CD4-positive, alpha-beta memory T cell (primary cell): Measurements from ENCODE around the gene ACAD8. TPM values are rescaled to one million over a fixed set of nuclear protein-coding genes. Genes with fewer than 3 reads are reported as not detected.

Source experiments
- CTCF ChIA-PET: fragments of 350-600 bp; sonication (Branson Sonifier 250); formaldehyde crosslinking; loops from one replicate; lab custom pipeline; 2021; ENCODE audit warnings: inconsistent platforms; ENCODE audit not compliant: partially characterized antibody; lab: Charles Lee
- POLR2A ChIA-PET: fragments of 350-600 bp; sonication (Branson Sonifier 250); formaldehyde crosslinking; loops from one replicate; lab custom pipeline; 2021; ENCODE audit not compliant: partially characterized antibody; lab: Charles Lee
- DNase-seq, 5 donors: peaks; one replicate each; pipeline versions ENCODE4 v3.0.0 to v3.0.0-alpha.2; 2020 to 2022; ENCODE audit warnings: mixed read lengths in 1 of 5
- H3K27ac ChIP-seq: one replicate; pipeline ENCODE4 v1.7.0; 2013; ENCODE audit warnings: low read depth, low read length
- H3K27me3 ChIP-seq: 2 replicates; pipeline ENCODE4 v1.7.0; 2013; ENCODE audit warnings: mild to moderate bottlenecking, low read length, moderate library complexity; ENCODE audit not compliant: insufficient read depth
- H3K36me3 ChIP-seq: 2 replicates; pipeline ENCODE4 v1.7.0; 2013; ENCODE audit warnings: mild to moderate bottlenecking, low read length, moderate library complexity; ENCODE audit not compliant: insufficient read depth
- H3K4me1 ChIP-seq: 2 replicates; pipeline ENCODE4 v1.7.0; 2013; ENCODE audit warnings: mild to moderate bottlenecking, low read length, moderate library complexity; ENCODE audit not compliant: insufficient read depth
- H3K4me3 ChIP-seq, 2 donors: one replicate each; pipeline ENCODE4 v1.7.0; 2013; ENCODE audit warnings: low read length in 2 of 2, mild to moderate bottlenecking in 1 of 2
- H3K9me3 ChIP-seq, 2 donors: one replicate each; pipeline ENCODE4 v1.7.0; 2013; ENCODE audit warnings: low read length in 2 of 2, control low read depth in 1 of 2; ENCODE audit not compliant: control insufficient read depth in 1 of 2
- H3K27ac Mint-ChIP-seq, 7 donors: one replicate each; pipeline ENCODE4 v1.8.0; 2020 to 2021; ENCODE audit warnings: mixed read lengths in 7 of 7, mild to moderate bottlenecking in 6 of 7, inconsistent platforms in 3 of 7, moderate library complexity in 3 of 7
- H3K27me3 Mint-ChIP-seq, 2 donors: one replicate each; pipeline ENCODE4 v1.8.0; 2020 to 2021; ENCODE audit warnings: mixed read lengths in 2 of 2
- H3K36me3 Mint-ChIP-seq, 2 donors: one replicate each; pipeline ENCODE4 v1.8.0; 2020 to 2021; ENCODE audit warnings: mixed read lengths in 2 of 2, inconsistent platforms in 1 of 2, mild to moderate bottlenecking in 1 of 2
- H3K4me1 Mint-ChIP-seq, 4 donors: one replicate each; pipeline ENCODE4 v1.8.0; 2020 to 2021; ENCODE audit warnings: mixed read lengths in 4 of 4, mild to moderate bottlenecking in 1 of 4
- H3K4me3 Mint-ChIP-seq, 8 donors: one replicate each; pipeline ENCODE4 v1.8.0; 2020 to 2021; ENCODE audit warnings: mixed read lengths in 8 of 8, mild to moderate bottlenecking in 7 of 8, moderate library complexity in 6 of 8, inconsistent platforms in 3 of 8
- H3K9me3 Mint-ChIP-seq, 8 donors: one replicate each; pipeline ENCODE4 v1.8.0; 2020 to 2021; ENCODE audit warnings: mixed read lengths in 8 of 8, mild to moderate bottlenecking in 5 of 8, inconsistent platforms in 3 of 8, moderate library complexity in 1 of 8
- intact Hi-C: fragments of 100-400 bp; cut with micrococcal nuclease; formaldehyde crosslinking; loops from one replicate; pipeline ENCODE4 v1.15.1; 2023
- polyA plus RNA-seq, 2 donors: library from polyadenylated mRNA; unstranded; fragments of 300-500 nt; fragmentation: Illumina TruSeq; gene quantifications; one replicate each; pipeline ENCODE4 v1.2.3, GENCODE V29; 2021
- total RNA-seq, 2 experiments: library from RNA; stranded (reverse); gene quantifications; one replicate each; pipeline ENCODE4 v1.2.3, GENCODE V29; 2021

Gene ACAD8
- total and polyA plus RNA-seq, 4 experiments from 2014 or later: 17.8 to 38.6 (median 29.6) TPM

- H3K4me3 Mint-ChIP-seq: peak overlapping the region; percentile 82 to 97 (median 96)
- ChIA-PET POLR2A (interaction anchor here (0.7 to 4.2 kb wide), 12 partner anchors 11 to 189 kb away, joined by 3 to 92 read pairs (median 9); partner anchors contain the start of genes ACAD8, GLB1L2, GLB1L3 and JAM3), CTCF (interaction anchor here (1.4 to 5.0 kb wide), 6 partner anchors 16 to 53 kb away, joined by 5 to 38 read pairs (median 8); partner anchors contain the start of gene GLB1L3)
- Histone ChIP-seq H3K9me3 (no peaks in the 10 kb centered on the region), H3K27ac (peak overlapping the region; percentile 95), H3K36me3 (peaks cover 6% of the 10 kb centered on the region), H3K27me3 (no peaks in the 10 kb centered on the region), H3K4me3 (peak overlapping the region; percentile 83 to 100), H3K4me1 (peaks cover 45% of the 10 kb centered on the region)
- peaks cover 45 to 67% (median 49%) of the 10 kb centered on the region in 4 donors for H3K4me1 Mint-ChIP-seq
- no peak for DNase-seq
- H3K9me3 Mint-ChIP-seq: peaks cover 0 to 3% (median 0%) of the 10 kb centered on the region in 8 donors
- H3K27ac Mint-ChIP-seq: peak overlapping the region; percentile 66 to 99 (median 84)
- no peaks in the 10 kb centered on the region for H3K27me3 Mint-ChIP-seq
- H3K36me3 Mint-ChIP-seq: peaks cover 19 to 42% of the 10 kb centered on the region in 2 donors
- intact Hi-C loops: no loop called here
Observed at GRCh38 chr11:134223121-134223520, 30.2 kb upstream of the ACAD8 start.

GRCh38 chr11:134223836-134224709 lies 29.3 kb upstream of the ACAD8 start, which contains the start of the genes NCAPD3 and VPS26B:
TSS of gene NCAPD3 (minus strand) at chr11:134223967. CDS start at chr11:134223926, 41 bp downstream.
TSS of gene VPS26B (plus strand) at chr11:134224671. CDS start at chr11:134225123, 452 bp downstream.
- DNase-seq: peak; percentile 95 to 96 (median 95)
- ChIA-PET CTCF (interaction anchor here (0.7 to 5.0 kb wide), 11 partner anchors 10 to 142 kb away, joined by 3 to 38 read pairs (median 5); partner anchors contain the start of gene GLB1L3), POLR2A (interaction anchor here (0.7 to 4.2 kb wide), 23 partner anchors 9 to 279 kb away, joined by 3 to 92 read pairs (median 6); partner anchors contain the start of genes ACAD8, GLB1L2, GLB1L3 and IGSF9B)
- Histone ChIP-seq H3K36me3 (peaks cover 3% of the 10 kb centered on the region), H3K4me1 (peaks cover 53% of the 10 kb centered on the region), H3K4me3 (peak within 1 kb of the TSS; percentile 83 to 100), H3K9me3 (no peaks in the 10 kb centered on the region), H3K27me3 (no peaks in the 10 kb centered on the region), H3K27ac (peak within 1 kb of the TSS; percentile 95)
- intact Hi-C loops: loop anchor here (1.0 to 2.0 kb wide), 6 partner anchors 17 to 267 kb away; partner anchors contain the start of genes ACAD8, GLB1L2, GLB1L3 and THYN1
- H3K4me3 Mint-ChIP-seq: peak within 1 kb of the TSS; percentile 93 to 98 (median 96)
- H3K27me3 Mint-ChIP-seq: no peaks in the 10 kb centered on the region
- H3K9me3 Mint-ChIP-seq: peaks cover 0 to 3% (median 0%) of the 10 kb centered on the region in 8 donors
- H3K4me1 Mint-ChIP-seq: peaks cover 42 to 69% (median 52%) of the 10 kb centered on the region in 4 donors
- H3K27ac Mint-ChIP-seq: peak within 1 kb of the TSS; percentile 98 to 99 (median 99)
- peaks cover 9 to 33% of the 10 kb centered on the region in 2 donors for H3K36me3 Mint-ChIP-seq

GRCh38 chr11:134224710-134225664 lies 28.4 kb upstream of the ACAD8 start:
- ChIA-PET POLR2A (interaction anchor here (0.9 to 4.2 kb wide), 23 partner anchors 9 to 280 kb away, joined by 3 to 92 read pairs (median 7); partner anchors contain the start of genes ACAD8, GLB1L2, GLB1L3 and IGSF9B), CTCF (interaction anchor here (0.7 to 5.0 kb wide), 13 partner anchors 9 to 141 kb away, joined by 3 to 38 read pairs (median 5); partner anchors contain the start of genes ACAD8, GLB1L3 and THYN1)
- H3K27me3 Mint-ChIP-seq: no peaks in the 10 kb centered on the region
- peak overlapping the region; percentile 93 to 98 (median 94) for H3K4me3 Mint-ChIP-seq
- H3K4me1 Mint-ChIP-seq: peaks cover 51 to 78% (median 61%) of the 10 kb centered on the region in 4 donors
- intact Hi-C loops: loop anchor here (1.0 to 2.0 kb wide), 7 partner anchors 18 to 280 kb away; partner anchors contain the start of genes ACAD8, GLB1L2, GLB1L3 and THYN1
- Histone ChIP-seq H3K36me3 (no peaks in the 10 kb centered on the region), H3K9me3 (no peaks in the 10 kb centered on the region), H3K27ac (peak overlapping the region; percentile 95), H3K4me3 (peak overlapping the region; percentile 70 to 83), H3K4me1 (peaks cover 62% of the 10 kb centered on the region), H3K27me3 (no peaks in the 10 kb centered on the region)
- peaks cover 0 to 3% (median 0%) of the 10 kb centered on the region in 8 donors for H3K9me3 Mint-ChIP-seq
- H3K36me3 Mint-ChIP-seq: peaks cover 10 to 32% of the 10 kb centered on the region in 2 donors
- peak overlapping the region; percentile 78 to 99 (median 92) for H3K27ac Mint-ChIP-seq
- peak; percentile 45 to 74 (median 49) for DNase-seq

GRCh38 chr11:134226806-134227325 lies 26.5 kb upstream of the ACAD8 start:
- H3K4me3 Mint-ChIP-seq: peak overlapping the region in 7 of 8 donors; percentile 61 to 98 (median 94)
- POLR2A ChIA-PET: interaction anchor here (1.3 to 4.2 kb wide), 2 partner anchors 25 to 30 kb away, joined by 3 to 92 read pairs; partner anchors contain the start of genes ACAD8 and THYN1
- Histone ChIP-seq H3K27ac (no peak overlapping the region), H3K9me3 (no peaks in the 10 kb centered on the region), H3K36me3 (no peaks in the 10 kb centered on the region), H3K27me3 (no peaks in the 10 kb centered on the region), H3K4me1 (peaks cover 71% of the 10 kb centered on the region), H3K4me3 (peak overlapping the region in 1 of 2 donors; percentile 18)
- CTCF ChIA-PET: interaction anchor here (0.6 to 5.0 kb wide), 6 partner anchors 14 to 176 kb away, joined by 3 to 38 read pairs (median 4); partner anchors contain the start of genes ACAD8 and THYN1
- peak overlapping the region in 1 of 7 donors; percentile 48 for H3K27ac Mint-ChIP-seq
- H3K9me3 Mint-ChIP-seq: peaks cover 0 to 3% (median 0%) of the 10 kb centered on the region in 8 donors
- no peak for DNase-seq
- H3K36me3 Mint-ChIP-seq: peaks cover 3 to 29% of the 10 kb centered on the region in 2 donors
- intact Hi-C loops: no loop called here
- no peaks in the 10 kb centered on the region for H3K27me3 Mint-ChIP-seq
- peaks cover 60 to 87% (median 74%) of the 10 kb centered on the region in 4 donors for H3K4me1 Mint-ChIP-seq

GRCh38 chr11:134228625-134229024 lies 24.7 kb upstream of the ACAD8 start:
- peak overlapping the region in 5 of 7 donors; percentile 25 to 72 (median 32) for H3K27ac Mint-ChIP-seq
- POLR2A ChIA-PET: interaction anchor here (1.4 kb wide), 1 partner anchor 160 kb away, joined by 3 read pairs; the partner anchor contains the start of gene JAM3
- H3K36me3 Mint-ChIP-seq: peaks cover 3 to 33% of the 10 kb centered on the region in 2 donors
- peaks cover 0 to 2% (median 0%) of the 10 kb centered on the region in 8 donors for H3K9me3 Mint-ChIP-seq
- H3K4me3 Mint-ChIP-seq: peak overlapping the region in 5 of 8 donors; percentile 11 to 52 (median 36)
- H3K27me3 Mint-ChIP-seq: no peaks in the 10 kb centered on the region
- peak in 3 of 5 donors; percentile 15 to 45 (median 16) for DNase-seq
- no peaks in the 10 kb centered on the region for H3K27me3 ChIP-seq
- peaks cover 63% of the 10 kb centered on the region for H3K4me1 ChIP-seq
- H3K4me3 ChIP-seq: no peak overlapping the region
- H3K4me1 Mint-ChIP-seq: peaks cover 55 to 78% (median 70%) of the 10 kb centered on the region in 4 donors
- H3K9me3 ChIP-seq: no peaks in the 10 kb centered on the region
- no peak overlapping the region for H3K27ac ChIP-seq
- intact Hi-C loops: no loop called here
- CTCF ChIA-PET: interaction anchor here (0.8 to 0.9 kb wide), 2 partner anchors 33 to 301 kb away, joined by 3 read pairs; no protein-coding TSS in a partner anchor
- no peaks in the 10 kb centered on the region for H3K36me3 ChIP-seq
